Measurements from ENCODE around the gene TGM1.

DNA sequence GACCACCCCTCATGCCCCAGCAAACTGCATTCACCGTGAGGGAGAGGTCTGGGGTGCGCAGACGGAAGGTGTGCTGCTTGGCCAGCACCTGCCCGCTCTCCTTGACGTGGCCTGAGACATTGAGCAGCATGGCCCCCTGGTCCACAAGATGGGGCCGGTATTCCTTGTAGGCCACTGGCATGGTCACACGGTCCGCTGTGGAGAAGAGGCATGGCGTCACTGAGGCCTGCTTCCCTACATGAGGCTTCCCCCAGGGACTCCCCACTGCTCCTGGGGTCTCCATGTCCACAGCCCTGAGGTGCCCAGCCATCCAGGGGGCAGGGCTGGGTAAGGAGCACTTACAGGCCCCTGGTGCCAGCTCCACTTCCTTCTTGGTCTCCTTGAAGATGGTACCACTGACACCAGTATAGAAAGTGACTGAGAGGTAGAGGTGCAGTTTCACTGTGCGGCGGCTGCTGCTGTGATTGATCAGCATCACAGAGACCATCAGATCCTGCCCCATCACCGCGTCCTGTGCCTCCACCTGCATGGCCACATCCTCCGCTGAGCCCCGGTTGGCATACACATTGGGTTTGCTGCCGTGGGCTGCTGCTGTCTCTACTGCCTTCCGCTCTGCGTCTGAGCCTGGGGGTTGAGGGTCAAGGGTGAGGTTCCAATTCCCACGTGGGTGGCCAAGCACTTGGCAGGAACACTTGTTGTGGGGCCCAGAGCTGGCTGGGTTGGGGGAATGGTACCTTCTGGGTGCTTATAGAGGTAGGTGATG, 8.2 kb downstream of the TGM1 start:
- no peak for TF ChIP-seq EZH2 (IDR thresholded peaks at IDR 0.05; ENCODE audit: borderline replicate concordance, insufficient read depth, low read depth, low read length, poor library complexity, severe bottlenecking)
- TF ChIP-seq, protein P1, sequence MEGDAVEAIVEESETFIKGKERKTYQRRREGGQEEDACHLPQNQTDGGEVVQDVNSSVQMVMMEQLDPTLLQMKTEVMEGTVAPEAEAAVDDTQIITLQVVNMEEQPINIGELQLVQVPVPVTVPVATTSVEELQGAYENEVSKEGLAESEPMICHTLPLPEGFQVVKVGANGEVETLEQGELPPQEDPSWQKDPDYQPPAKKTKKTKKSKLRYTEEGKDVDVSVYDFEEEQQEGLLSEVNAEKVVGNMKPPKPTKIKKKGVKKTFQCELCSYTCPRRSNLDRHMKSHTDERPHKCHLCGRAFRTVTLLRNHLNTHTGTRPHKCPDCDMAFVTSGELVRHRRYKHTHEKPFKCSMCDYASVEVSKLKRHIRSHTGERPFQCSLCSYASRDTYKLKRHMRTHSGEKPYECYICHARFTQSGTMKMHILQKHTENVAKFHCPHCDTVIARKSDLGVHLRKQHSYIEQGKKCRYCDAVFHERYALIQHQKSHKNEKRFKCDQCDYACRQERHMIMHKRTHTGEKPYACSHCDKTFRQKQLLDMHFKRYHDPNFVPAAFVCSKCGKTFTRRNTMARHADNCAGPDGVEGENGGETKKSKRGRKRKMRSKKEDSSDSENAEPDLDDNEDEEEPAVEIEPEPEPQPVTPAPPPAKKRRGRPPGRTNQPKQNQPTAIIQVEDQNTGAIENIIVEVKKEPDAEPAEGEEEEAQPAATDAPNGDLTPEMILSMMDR (IDR thresholded peaks at IDR 0.05), result no peak

Data from B cell (primary cell).